Neuron (in vitro differentiated cells): ENCODE results near the gene NUMB.
"Not testable (repeated sequence)": the region's sequence is repeated elsewhere in the genome, so short reads cannot be mapped to it uniquely, and the experiment has no call there.

Experiments used
- H2AFZ ChIP-seq: one replicate; pipeline ENCODE4 v1.6.1; 2013; ENCODE audit warnings: low read depth, mild to moderate bottlenecking, inconsistent platforms, low read length, moderate library complexity
- H3K27me3 ChIP-seq: one replicate; pipeline ENCODE4 v1.6.1; 2013; ENCODE audit warnings: low read length; ENCODE audit not compliant: insufficient read depth
- H3K36me3 ChIP-seq: one replicate; pipeline ENCODE4 v1.6.1; 2013; ENCODE audit warnings: low read length; ENCODE audit not compliant: insufficient read depth
- H3K4me1 ChIP-seq: one replicate; pipeline ENCODE4 v1.6.1; 2013; ENCODE audit warnings: low read length; ENCODE audit not compliant: insufficient read depth
- H3K4me3 ChIP-seq: 2 replicates; pipeline ENCODE4 v1.5.1; 2013; ENCODE audit warnings: mild to moderate bottlenecking, low read length, moderate library complexity
- H3K9me3 ChIP-seq: one replicate; pipeline ENCODE4 v1.6.1; 2013; ENCODE audit warnings: low read length

NUMB gene

DNA sequence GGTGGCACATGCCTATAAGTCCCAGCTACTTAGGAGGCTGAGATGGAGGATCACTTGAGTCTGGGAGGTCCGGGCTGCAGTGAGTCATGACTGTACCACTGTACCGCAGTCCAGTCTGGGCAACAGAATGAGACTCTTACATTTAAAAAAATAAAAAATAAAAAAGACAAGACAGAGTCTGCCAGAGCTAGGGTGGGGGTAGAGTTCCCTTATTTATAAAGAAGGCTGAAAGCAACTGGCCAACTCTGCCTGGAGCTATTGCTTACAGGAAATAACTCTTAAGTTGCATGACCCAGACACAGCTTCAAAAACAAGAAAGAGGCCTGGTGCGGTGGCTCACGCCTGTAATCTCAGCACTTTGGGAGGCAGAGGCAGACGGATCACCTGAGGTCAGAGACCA lies 31.5 kb downstream of the NUMB start:
- no peaks in the 10 kb centered on the region for H3K36me3 ChIP-seq
- H3K9me3 ChIP-seq, result no peaks in the 10 kb centered on the region
- no peak overlapping the region for H2AFZ ChIP-seq
- no peak overlapping the region for H3K4me3 ChIP-seq
- no peaks in the 10 kb centered on the region for H3K27me3 ChIP-seq
- H3K4me1 ChIP-seq, result no peaks in the 10 kb centered on the region

DNA sequence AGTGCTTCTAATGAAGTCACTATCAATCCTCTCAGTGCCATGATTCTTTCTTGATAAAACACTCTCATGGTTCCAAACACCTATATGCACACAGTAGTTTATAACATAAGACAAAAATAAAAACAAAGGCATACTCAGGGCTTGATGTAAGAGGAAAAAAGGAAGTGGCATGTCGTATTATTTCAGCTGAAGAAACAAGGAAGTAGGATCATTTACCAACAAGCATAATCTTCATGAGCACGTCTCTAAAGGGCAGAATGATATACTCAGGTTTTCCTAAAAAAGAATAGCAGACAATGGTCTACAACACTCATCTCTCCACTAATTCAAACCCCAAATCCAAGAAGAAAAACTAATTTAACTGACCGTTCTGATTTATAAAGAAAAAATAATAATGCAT lies 33.9 kb downstream of the NUMB start:
- H2AFZ ChIP-seq, result no peak overlapping the region
- peaks cover 5% of the 10 kb centered on the region for H3K9me3 ChIP-seq
- no peaks in the 10 kb centered on the region for H3K4me1 ChIP-seq
- H3K36me3 ChIP-seq, result peaks cover 2% of the 10 kb centered on the region
- no peaks in the 10 kb centered on the region for H3K27me3 ChIP-seq
- H3K4me3 ChIP-seq, result no peak overlapping the region

DNA sequence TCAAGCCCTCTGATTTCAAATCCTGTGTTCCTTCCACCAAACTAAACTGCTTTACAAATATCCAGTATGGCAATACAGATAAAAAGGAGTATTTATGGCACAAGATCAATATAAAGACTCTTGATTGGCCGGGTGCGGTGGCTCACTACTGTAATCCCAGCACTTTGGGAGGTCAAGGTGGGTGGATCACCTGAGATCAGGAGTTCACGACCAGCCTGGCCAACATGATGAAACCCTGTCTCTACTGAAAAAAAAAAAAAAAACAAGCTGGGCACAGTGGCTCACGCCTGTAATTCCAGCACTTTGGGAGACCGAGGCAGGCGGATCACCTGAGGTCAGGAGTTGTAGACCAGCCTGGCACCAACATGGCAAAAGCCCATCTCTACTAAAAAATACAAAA lies 35.3 kb downstream of the NUMB start:
- not testable (repeated sequence) for H3K9me3 ChIP-seq, H3K4me1 ChIP-seq, H2AFZ ChIP-seq, H3K27me3 ChIP-seq, H3K36me3 ChIP-seq, H3K4me3 ChIP-seq

DNA sequence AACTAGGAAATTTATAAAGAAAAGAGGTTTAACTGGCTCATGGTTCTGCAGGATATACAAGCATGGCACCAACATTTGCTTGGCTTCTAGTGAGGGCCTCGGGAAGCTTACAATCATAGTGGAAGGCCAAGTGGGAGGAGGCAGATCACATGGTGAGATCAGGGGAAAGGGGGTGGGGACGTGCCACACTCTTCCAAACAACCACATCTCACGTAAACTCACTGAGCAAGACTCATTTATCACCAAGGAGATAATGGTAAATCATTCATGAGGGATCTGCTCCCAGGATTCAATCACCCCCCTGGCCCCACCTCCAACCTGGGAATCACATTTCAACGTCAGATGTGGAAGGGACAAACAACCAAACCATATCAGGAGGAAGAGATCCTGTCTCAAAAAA lies 35.8 kb downstream of the NUMB start:
- Histone ChIP-seq H3K4me1 (no peaks in the 10 kb centered on the region), H3K36me3 (peaks cover 2% of the 10 kb centered on the region), H2AFZ (no peak overlapping the region), H3K27me3 (no peaks in the 10 kb centered on the region), H3K9me3 (peaks cover 5% of the 10 kb centered on the region), H3K4me3 (no peak overlapping the region)

DNA sequence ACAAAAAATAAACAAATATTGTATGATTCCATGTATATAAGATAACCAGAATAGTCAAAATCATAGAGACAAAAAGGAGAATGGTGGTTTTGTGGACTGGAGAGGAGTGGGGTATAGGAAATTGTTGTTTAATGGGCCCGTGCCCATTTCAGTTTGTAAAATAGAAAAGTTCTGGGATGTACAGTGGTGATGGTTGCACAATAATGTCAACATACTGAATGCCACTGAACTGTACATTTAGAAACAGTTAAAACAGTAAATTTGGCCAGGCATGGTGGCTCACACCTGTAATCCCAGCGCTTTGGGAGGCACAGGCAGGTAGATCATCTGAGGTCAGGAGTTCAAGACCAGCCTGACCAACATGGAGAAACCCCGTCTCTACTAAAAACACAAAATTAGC lies 40.1 kb downstream of the NUMB start:
- H3K36me3 ChIP-seq, result peaks cover 2% of the 10 kb centered on the region
- peaks cover 12% of the 10 kb centered on the region for H3K9me3 ChIP-seq
- no peaks in the 10 kb centered on the region for H3K4me1 ChIP-seq
- no peaks in the 10 kb centered on the region for H3K27me3 ChIP-seq
- no peak overlapping the region for H2AFZ ChIP-seq
- H3K4me3 ChIP-seq, result no peak overlapping the region

DNA sequence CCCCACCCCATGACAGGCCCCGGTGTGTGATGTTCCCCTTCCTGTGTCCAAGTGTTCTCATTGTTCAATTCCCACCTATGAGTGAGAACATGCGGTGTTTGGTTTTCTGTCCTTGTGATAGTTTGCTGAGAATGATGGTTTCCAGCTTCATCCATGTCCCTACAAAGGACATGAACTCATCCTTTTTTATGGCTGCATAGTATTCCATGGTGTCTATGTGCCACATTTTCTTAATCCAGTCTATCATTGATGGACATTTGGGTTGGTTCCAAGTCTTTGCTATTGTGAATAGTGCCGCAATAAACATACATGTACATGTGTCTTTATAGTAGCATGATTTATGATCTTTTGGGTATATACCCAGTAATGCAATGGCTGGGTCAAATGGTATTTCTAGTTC lies 52.1 kb downstream of the NUMB start:
- H3K9me3 ChIP-seq, H2AFZ ChIP-seq, H3K4me3 ChIP-seq, H3K4me1 ChIP-seq, H3K27me3 ChIP-seq, H3K36me3 ChIP-seq: not testable (repeated sequence)

DNA sequence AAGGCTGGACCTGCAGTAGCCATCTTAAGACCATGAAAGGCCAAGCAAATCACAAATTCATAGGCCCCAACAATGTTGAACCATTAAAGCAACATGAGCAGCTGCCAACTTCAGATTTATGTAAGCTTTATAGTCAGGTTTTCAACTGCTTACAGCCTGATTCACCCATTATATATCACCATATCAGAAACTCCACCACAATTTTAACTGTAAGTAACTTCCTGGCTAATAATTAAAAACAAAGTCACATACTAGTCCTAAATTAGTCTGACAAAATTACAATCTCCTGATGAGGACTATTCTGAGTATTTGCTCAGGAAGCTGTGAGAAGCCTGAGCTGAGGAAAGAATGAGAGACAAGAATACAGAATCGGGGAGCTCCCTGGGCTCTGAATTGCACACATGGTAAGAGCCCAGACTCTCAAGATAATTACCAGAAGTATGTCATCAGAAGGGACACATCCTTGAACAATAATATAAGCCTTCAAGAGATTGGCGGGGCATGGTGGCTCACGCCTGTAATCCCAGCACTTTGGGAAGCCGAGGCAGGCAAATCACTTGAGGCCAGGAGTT lies 55.1 kb downstream of the NUMB start:
- Histone ChIP-seq H3K4me3 (no peak overlapping the region), H3K36me3 (no peaks in the 10 kb centered on the region), H3K27me3 (no peaks in the 10 kb centered on the region), H3K4me1 (no peaks in the 10 kb centered on the region), H3K9me3 (no peaks in the 10 kb centered on the region), H2AFZ (no peak overlapping the region)

DNA sequence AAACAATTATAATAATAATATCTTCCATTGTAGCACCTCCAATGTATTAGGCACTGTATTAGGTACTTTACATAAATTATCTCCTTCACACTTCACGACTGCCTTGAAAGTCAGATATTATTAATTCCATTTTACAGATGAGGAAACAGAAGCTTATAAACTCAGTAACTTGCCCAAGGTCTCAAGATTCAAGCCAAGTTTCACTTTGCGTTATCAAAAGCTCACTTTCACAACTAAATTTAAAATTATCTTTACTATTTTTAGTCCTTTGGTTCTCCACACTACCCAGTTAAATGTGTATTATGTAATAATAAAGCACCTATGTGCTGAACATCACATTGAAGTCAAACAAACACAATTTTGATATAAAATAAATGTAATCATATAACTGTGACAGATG lies 55.8 kb downstream of the NUMB start:
- H3K27me3 ChIP-seq, result no peaks in the 10 kb centered on the region
- H3K9me3 ChIP-seq, result no peaks in the 10 kb centered on the region
- no peak overlapping the region for H3K4me3 ChIP-seq
- H2AFZ ChIP-seq, result no peak overlapping the region
- H3K36me3 ChIP-seq, result no peaks in the 10 kb centered on the region
- no peaks in the 10 kb centered on the region for H3K4me1 ChIP-seq

DNA sequence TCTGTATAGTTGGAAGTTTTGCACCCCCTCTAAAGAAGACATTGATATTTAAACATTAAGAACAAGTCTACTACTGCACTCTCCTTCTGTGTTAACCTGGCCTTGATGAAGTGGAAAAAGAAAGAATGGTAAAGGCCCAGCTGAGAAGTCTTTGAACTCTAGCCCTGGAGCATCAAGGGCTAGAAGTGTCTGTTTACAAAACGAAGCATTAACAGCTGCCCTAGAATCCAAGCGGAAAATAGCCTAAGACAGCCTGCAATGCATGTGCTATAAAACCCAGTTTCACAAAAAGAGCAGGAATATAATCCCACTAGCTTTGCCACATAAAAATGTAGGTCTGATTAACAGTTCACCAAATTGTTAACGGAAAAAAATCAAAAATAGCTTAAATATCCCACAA lies 60.5 kb downstream of the NUMB start:
- Histone ChIP-seq H3K9me3 (no peaks in the 10 kb centered on the region), H3K4me3 (no peak overlapping the region), H2AFZ (no peak overlapping the region), H3K36me3 (no peaks in the 10 kb centered on the region), H3K27me3 (no peaks in the 10 kb centered on the region), H3K4me1 (no peaks in the 10 kb centered on the region)

DNA sequence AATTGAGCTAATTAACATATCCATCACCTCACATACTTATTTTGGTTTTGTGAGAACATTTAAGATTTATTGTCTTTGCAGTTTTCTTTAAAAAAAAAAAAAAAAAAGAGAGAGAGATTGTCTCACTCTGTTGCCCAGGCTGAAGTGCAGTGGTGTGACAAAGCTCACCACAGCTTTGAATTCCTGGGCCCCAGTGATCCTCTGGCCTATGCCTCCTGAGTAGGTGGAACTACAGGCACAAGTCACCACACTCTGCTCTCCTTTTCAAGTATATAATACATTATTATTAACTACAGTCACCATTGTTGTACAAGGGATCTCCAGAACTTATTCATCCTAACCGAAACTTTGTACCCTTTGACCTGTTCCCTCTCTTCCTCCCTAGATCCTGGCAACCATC lies 64.0 kb downstream of the NUMB start:
- Histone ChIP-seq H2AFZ (no peak overlapping the region), H3K4me1 (no peaks in the 10 kb centered on the region), H3K9me3 (no peaks in the 10 kb centered on the region), H3K36me3 (no peaks in the 10 kb centered on the region), H3K4me3 (no peak overlapping the region), H3K27me3 (no peaks in the 10 kb centered on the region)

DNA sequence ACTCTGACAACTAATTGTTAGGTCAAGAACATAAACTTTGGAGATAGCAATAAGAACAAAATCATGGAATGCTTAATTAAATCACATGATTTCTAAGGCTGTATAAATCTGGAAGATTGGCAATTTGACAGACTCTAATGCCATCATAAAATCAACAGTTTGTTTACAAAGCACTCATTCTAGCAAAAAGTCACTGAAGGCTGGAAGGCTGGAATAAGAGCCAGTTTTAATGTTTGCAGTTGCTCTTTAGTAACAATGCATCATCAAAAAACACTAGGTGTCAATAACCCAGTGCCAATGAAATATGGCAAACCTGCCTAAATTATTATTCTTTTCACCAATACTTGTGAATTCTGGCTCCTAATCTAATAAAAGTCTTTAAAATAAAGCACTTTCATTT lies 65.0 kb downstream of the NUMB start:
- no peak overlapping the region for H3K4me3 ChIP-seq
- no peaks in the 10 kb centered on the region for H3K9me3 ChIP-seq
- no peaks in the 10 kb centered on the region for H3K27me3 ChIP-seq
- no peaks in the 10 kb centered on the region for H3K4me1 ChIP-seq
- no peak overlapping the region for H2AFZ ChIP-seq
- H3K36me3 ChIP-seq, result no peaks in the 10 kb centered on the region

DNA sequence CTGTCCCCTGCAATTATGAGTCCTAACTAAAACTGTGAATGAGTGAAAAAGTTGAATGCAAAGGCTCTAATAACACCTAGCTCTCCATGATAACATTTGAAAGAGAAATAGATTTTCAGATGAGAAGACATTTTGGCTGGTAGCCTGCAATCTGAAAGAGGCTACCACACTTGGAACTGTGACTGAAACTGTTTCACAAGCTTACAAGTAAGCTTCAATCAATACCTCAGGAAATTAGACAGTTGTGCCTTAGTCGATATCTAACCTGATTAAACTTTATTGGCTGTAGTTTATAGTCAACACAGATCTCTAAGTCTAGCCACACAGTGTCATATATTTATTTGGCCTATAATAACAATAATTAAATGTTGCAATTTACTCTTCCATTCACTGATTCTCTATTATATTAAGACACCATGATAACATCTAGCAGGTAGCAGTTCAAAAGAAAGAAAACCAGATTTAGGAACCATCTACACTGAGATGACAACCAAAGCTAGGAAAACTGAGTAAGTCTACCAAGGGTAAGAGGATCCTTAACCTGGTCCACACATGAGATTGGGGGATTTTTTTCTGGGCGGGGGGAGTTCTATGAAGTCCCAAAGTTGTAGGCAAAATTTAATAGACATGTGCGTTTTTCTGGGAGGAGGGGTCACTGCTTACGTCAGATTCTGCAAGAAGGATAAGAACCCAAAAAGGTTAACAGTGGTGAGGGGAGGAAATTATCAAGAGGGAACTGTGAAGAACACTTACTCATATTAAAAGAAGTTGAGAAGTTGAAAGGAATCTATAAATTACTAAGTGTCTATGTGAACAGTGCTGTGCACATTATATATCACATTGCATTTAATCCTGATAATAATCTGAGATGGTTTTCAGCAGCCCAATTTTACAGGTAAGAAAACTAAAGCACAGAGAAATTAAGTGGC lies 65.8 kb downstream of the NUMB start:
- no peak overlapping the region for H2AFZ ChIP-seq
- H3K27me3 ChIP-seq, result no peaks in the 10 kb centered on the region
- H3K36me3 ChIP-seq, result no peaks in the 10 kb centered on the region
- no peaks in the 10 kb centered on the region for H3K4me1 ChIP-seq
- H3K4me3 ChIP-seq, result no peak overlapping the region
- H3K9me3 ChIP-seq, result no peaks in the 10 kb centered on the region

DNA sequence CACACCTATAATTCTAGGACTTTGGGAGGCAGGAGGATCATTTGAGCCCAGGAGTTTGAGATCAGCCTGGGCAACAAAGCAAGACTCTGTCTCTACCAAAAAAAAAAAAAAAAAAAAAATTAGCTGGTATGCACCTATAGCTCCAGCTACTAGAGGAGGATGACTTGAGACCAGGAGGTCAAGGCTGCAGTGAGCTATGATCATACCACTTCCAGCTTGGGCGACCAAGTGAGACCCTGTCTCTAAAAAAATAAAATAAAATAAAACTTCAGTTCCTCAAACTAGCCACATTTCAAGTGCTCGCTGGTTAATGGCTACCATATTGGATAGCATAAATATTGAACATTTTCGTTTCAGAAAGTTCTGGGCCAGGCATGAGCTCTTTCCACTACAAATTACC lies 70.5 kb downstream of the NUMB start:
- not testable (repeated sequence) for H3K4me3 ChIP-seq, H2AFZ ChIP-seq, H3K4me1 ChIP-seq, H3K9me3 ChIP-seq, H3K36me3 ChIP-seq, H3K27me3 ChIP-seq

DNA sequence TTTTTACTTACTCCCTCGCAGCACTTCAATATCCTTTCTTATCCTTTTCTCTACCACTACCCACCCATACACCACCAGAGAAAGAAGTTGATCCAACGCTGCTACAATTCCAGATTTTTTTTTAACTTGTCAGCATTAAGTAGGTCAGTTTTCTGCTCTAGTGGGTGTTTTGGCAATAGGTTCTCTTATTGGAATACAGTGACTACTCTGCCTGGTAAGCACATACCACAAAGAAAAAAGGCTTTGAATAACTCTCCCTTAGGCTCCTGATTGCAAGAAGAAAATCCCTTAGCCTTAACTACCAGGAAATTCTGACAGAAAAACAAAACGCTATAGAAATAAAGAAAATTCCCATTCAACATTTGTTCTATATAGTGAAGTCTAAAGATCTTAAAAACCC lies 72.0 kb downstream of the NUMB start:
- Histone ChIP-seq H3K9me3 (peaks cover 2% of the 10 kb centered on the region), H3K27me3 (no peaks in the 10 kb centered on the region), H2AFZ (no peak overlapping the region), H3K4me1 (no peaks in the 10 kb centered on the region), H3K4me3 (no peak overlapping the region), H3K36me3 (no peaks in the 10 kb centered on the region)
